ENCODE data around the gene TMPRSS4.

Gene TMPRSS4

GRCh38 chr11:118050208-118050891 is 26.5 kb upstream of the TMPRSS4 start:
- H3K79me2 ChIP-seq (ENCODE audit: low read length): no peaks in the 10 kb centered on the region
- no peak overlapping the region for H3K4me2 ChIP-seq (ENCODE audit: low read length)
- no peaks in the 10 kb centered on the region for H3K36me3 ChIP-seq (replicated peaks; ENCODE audit: low read depth, low read length)
- H3K4me3 ChIP-seq (ENCODE audit: low read length): no peak overlapping the region
- peak overlapping the region; percentile 65; the same call in 1 of the 2 replicates for H3K9ac ChIP-seq (ENCODE audit: low read length)
- no peaks in the 10 kb centered on the region for H3K9me3 ChIP-seq (ENCODE audit: insufficient read depth, low read length)
- peak overlapping the region; percentile 82 for H3K27ac ChIP-seq (ENCODE audit: low read length)
- no peak overlapping the region for H2AFZ ChIP-seq (ENCODE audit: low read depth, low read length)
- H3K4me1 ChIP-seq (ENCODE audit: low read length): peaks cover 81% of the 10 kb centered on the region
- TF ChIP-seq EZH2phosphoT487 (IDR thresholded peaks at IDR 0.05; ENCODE audit: low read depth) (no peak), CTCF (IDR thresholded peaks at IDR 0.05; ENCODE audit: low read depth, low read length) (no peak)
- no peaks in the 10 kb centered on the region for H3K27me3 ChIP-seq (ENCODE audit: low read depth, low read length)
- no peaks in the 10 kb centered on the region for H4K20me1 ChIP-seq (ENCODE audit: insufficient read depth, low read length)

- H3K9me3 ChIP-seq (ENCODE audit: insufficient read depth, low read length): no peaks in the 10 kb centered on the region
- H3K4me1 ChIP-seq (ENCODE audit: low read length): peaks cover 73% of the 10 kb centered on the region
- peak overlapping the region; percentile 14; the same call in 1 of the 2 replicates for H3K4me2 ChIP-seq (ENCODE audit: low read length)
- no peaks in the 10 kb centered on the region for H3K79me2 ChIP-seq (ENCODE audit: low read length)
- H3K4me3 ChIP-seq (ENCODE audit: low read length): no peak overlapping the region
- H3K27ac ChIP-seq (ENCODE audit: low read length): peak overlapping the region; percentile 82
- no peaks in the 10 kb centered on the region for H4K20me1 ChIP-seq (ENCODE audit: insufficient read depth, low read length)
- no peaks in the 10 kb centered on the region for H3K27me3 ChIP-seq (ENCODE audit: low read depth, low read length)
- H3K9ac ChIP-seq (ENCODE audit: low read length): peak overlapping the region; percentile 65
- TF ChIP-seq EZH2phosphoT487 (IDR thresholded peaks at IDR 0.05; ENCODE audit: low read depth) (no peak), CTCF (IDR thresholded peaks at IDR 0.05; ENCODE audit: low read depth, low read length) (no peak)
- H3K36me3 ChIP-seq (replicated peaks; ENCODE audit: low read depth, low read length): no peaks in the 10 kb centered on the region
- no peak overlapping the region for H2AFZ ChIP-seq (ENCODE audit: low read depth, low read length)
Observed at GRCh38 chr11:118051136-118051610, 25.7 kb upstream of the TMPRSS4 start.

GRCh38 chr11:118051611-118052461 is 25.0 kb upstream of the TMPRSS4 start:
- H4K20me1 ChIP-seq (ENCODE audit: insufficient read depth, low read length): no peaks in the 10 kb centered on the region
- H3K9ac ChIP-seq (ENCODE audit: low read length): peak overlapping the region; percentile 65
- H3K4me1 ChIP-seq (ENCODE audit: low read length): peaks cover 66% of the 10 kb centered on the region
- H3K27me3 ChIP-seq (ENCODE audit: low read depth, low read length): no peaks in the 10 kb centered on the region
- TF ChIP-seq CTCF (IDR thresholded peaks at IDR 0.05; ENCODE audit: low read depth, low read length): no peak
- TF ChIP-seq EZH2phosphoT487 (IDR thresholded peaks at IDR 0.05; ENCODE audit: low read depth): no peak
- H3K4me3 ChIP-seq (ENCODE audit: low read length): no peak overlapping the region
- no peaks in the 10 kb centered on the region for H3K79me2 ChIP-seq (ENCODE audit: low read length)
- H3K36me3 ChIP-seq (replicated peaks; ENCODE audit: low read depth, low read length): no peaks in the 10 kb centered on the region
- no peak overlapping the region for H2AFZ ChIP-seq (ENCODE audit: low read depth, low read length)
- no peaks in the 10 kb centered on the region for H3K9me3 ChIP-seq (ENCODE audit: insufficient read depth, low read length)
- H3K4me2 ChIP-seq (ENCODE audit: low read length): peak overlapping the region; percentile 14; the same call in 1 of the 2 replicates
- H3K27ac ChIP-seq (ENCODE audit: low read length): peak overlapping the region; percentile 82

All from OCI-LY3 (cell line).